ENCODE results near the gene MED1.

DNA sequence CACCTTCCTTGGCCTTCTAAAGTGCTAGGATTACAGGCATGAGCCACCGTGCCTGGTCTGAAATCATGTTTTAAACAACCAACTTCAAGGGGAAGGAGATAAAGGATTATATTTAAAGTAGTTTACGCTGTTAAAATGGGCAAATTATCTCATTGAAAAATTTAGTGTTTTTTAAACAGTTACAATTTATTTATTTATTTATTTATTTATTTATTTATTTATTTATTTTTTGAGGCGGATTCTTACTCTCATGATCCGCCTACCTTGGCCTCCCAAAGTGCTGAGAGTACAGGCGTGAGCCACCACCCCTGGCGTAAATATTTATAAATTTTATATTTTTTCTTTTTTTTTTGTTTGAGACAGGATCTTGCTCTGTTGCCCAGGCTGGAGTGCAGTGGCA, 32.4 kb upstream of the MED1 start:
- TF ChIP-seq, protein P1, sequence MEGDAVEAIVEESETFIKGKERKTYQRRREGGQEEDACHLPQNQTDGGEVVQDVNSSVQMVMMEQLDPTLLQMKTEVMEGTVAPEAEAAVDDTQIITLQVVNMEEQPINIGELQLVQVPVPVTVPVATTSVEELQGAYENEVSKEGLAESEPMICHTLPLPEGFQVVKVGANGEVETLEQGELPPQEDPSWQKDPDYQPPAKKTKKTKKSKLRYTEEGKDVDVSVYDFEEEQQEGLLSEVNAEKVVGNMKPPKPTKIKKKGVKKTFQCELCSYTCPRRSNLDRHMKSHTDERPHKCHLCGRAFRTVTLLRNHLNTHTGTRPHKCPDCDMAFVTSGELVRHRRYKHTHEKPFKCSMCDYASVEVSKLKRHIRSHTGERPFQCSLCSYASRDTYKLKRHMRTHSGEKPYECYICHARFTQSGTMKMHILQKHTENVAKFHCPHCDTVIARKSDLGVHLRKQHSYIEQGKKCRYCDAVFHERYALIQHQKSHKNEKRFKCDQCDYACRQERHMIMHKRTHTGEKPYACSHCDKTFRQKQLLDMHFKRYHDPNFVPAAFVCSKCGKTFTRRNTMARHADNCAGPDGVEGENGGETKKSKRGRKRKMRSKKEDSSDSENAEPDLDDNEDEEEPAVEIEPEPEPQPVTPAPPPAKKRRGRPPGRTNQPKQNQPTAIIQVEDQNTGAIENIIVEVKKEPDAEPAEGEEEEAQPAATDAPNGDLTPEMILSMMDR (conservative IDR thresholded peaks at IDR 0.05 in 1 of 2, IDR thresholded peaks at IDR 0.05 in 1 of 2; ENCODE audit: low read depth in 1 of 2, low read length in 2 of 2), result no peak
- TF ChIP-seq EZH2 (IDR thresholded peaks at IDR 0.05; ENCODE audit: low read length, missing control alignments), result no peak

All from fibroblast of lung (primary cell).